H9 (cell line): Measurements from ENCODE around the gene ITM2B. TPM values are rescaled to one million over a fixed set of nuclear protein-coding genes. Genes with fewer than 3 reads are reported as not detected.

ENCODE experiments used
- DNase-seq: peaks from one replicate; pipeline ENCODE4 v3.0.0-alpha.2; 2017
- H2AFZ ChIP-seq: one replicate; pipeline ENCODE4 v1.6.1; 2013; ENCODE audit warnings: mild to moderate bottlenecking, low read length, control low read depth, moderate library complexity
- H2AK5ac ChIP-seq: 2 replicates; pipeline ENCODE4 v1.6.1; 2013; ENCODE audit warnings: low read length, control low read depth, mixed read lengths; ENCODE audit not compliant: insufficient read length
- H2BK120ac ChIP-seq: one replicate; pipeline ENCODE4 v1.6.1; 2013; ENCODE audit warnings: low read depth, mild to moderate bottlenecking, low read length, control low read depth, inconsistent platforms; ENCODE audit not compliant: poor library complexity, severe bottlenecking
- H2BK12ac ChIP-seq: 2 replicates; pipeline ENCODE4 v1.6.1; 2013; ENCODE audit warnings: low read length, control low read depth, mixed read lengths, low read depth; ENCODE audit not compliant: insufficient read length
- H2BK15ac ChIP-seq: 2 replicates; pipeline ENCODE4 v1.6.1; 2013; ENCODE audit warnings: low read depth, low read length, control low read depth
- H2BK20ac ChIP-seq: one replicate; pipeline ENCODE4 v1.6.1; 2013; ENCODE audit warnings: low read depth, mild to moderate bottlenecking, low read length, control low read depth, inconsistent platforms; ENCODE audit not compliant: poor library complexity, severe bottlenecking
- H2BK5ac ChIP-seq: 2 replicates; pipeline ENCODE4 v1.6.1; 2013; ENCODE audit warnings: low read length, control low read depth, mixed read lengths; ENCODE audit not compliant: insufficient read length
- H3K14ac ChIP-seq: 2 replicates; pipeline ENCODE4 v1.6.1; 2013; ENCODE audit warnings: low read length, control low read depth; ENCODE audit not compliant: insufficient read depth
- H3K18ac ChIP-seq: 2 replicates; pipeline ENCODE4 v1.6.1; 2013; ENCODE audit warnings: low read depth, mild to moderate bottlenecking, mixed read lengths, low read length, control low read depth; ENCODE audit not compliant: insufficient read length
- H3K23ac ChIP-seq: 2 replicates; pipeline ENCODE4 v1.6.1; 2013; ENCODE audit warnings: low read length, control low read depth, mixed read lengths, low read depth; ENCODE audit not compliant: insufficient read length
- H3K23me2 ChIP-seq: 2 replicates; pipeline ENCODE4 v1.6.1; 2013; ENCODE audit warnings: low read depth, mild to moderate bottlenecking, mixed read lengths, low read length, control low read depth; ENCODE audit not compliant: insufficient read length, poor library complexity, severe bottlenecking
- H3K27ac ChIP-seq: 2 replicates; pipeline ENCODE4 v1.5.1; 2013; ENCODE audit warnings: low read length, control low read depth, mixed read lengths, low read depth; ENCODE audit not compliant: insufficient read length
- H3K27me3 ChIP-seq: 2 replicates; pipeline ENCODE4 v1.6.1; 2013; ENCODE audit warnings: low read length, control low read depth, inconsistent platforms; ENCODE audit not compliant: insufficient read depth
- H3K4ac ChIP-seq: 2 replicates; pipeline ENCODE4 v1.6.1; 2013; ENCODE audit warnings: low read depth, mild to moderate bottlenecking, control low read depth, inconsistent platforms, low read length, moderate library complexity
- H3K4me1 ChIP-seq: 2 replicates; pipeline ENCODE4 v1.6.1; 2013; ENCODE audit warnings: low read length, control low read depth, inconsistent platforms; ENCODE audit not compliant: insufficient read depth
- H3K4me2 ChIP-seq: 2 replicates; pipeline ENCODE4 v1.6.1; 2013; ENCODE audit warnings: low read length, control low read depth, mixed read lengths; ENCODE audit not compliant: insufficient read length, insufficient read depth
- H3K56ac ChIP-seq: 2 replicates; pipeline ENCODE4 v1.6.1; 2013; ENCODE audit warnings: low read depth, mild to moderate bottlenecking, mixed read lengths, low read length, control low read depth; ENCODE audit not compliant: insufficient read length
- H3K79me1 ChIP-seq: 2 replicates; pipeline ENCODE4 v1.6.1; 2013; ENCODE audit warnings: low read depth, mild to moderate bottlenecking, moderate library complexity, low read length, control low read depth, inconsistent platforms; ENCODE audit not compliant: insufficient read depth, poor library complexity, severe bottlenecking
- H3K79me2 ChIP-seq: 2 replicates; pipeline ENCODE4 v1.6.1; 2013; ENCODE audit warnings: low read length, control low read depth, inconsistent platforms; ENCODE audit not compliant: insufficient read depth
- H3K9ac ChIP-seq: 2 replicates; pipeline ENCODE4 v1.6.1; 2013; ENCODE audit warnings: low read length, control low read depth, mixed read lengths; ENCODE audit not compliant: insufficient read length; ENCODE audit errors: extremely low read depth
- H3K9me3 ChIP-seq: one replicate; pipeline ENCODE4 v1.6.1; 2013; ENCODE audit warnings: low read depth, low read length, inconsistent platforms; ENCODE audit not compliant: control insufficient read depth
- H3T11ph ChIP-seq: one replicate; pipeline ENCODE4 v1.6.1; 2013; ENCODE audit warnings: mild to moderate bottlenecking, low read length, control low read depth, inconsistent platforms
- H4K20me1 ChIP-seq: one replicate; pipeline ENCODE4 v1.6.1; 2013; ENCODE audit not compliant: control insufficient read depth, insufficient read length, insufficient read depth
- H4K5ac ChIP-seq: 2 replicates; pipeline ENCODE4 v1.6.1; 2013; ENCODE audit warnings: low read depth, mild to moderate bottlenecking, mixed read lengths, low read length, control low read depth; ENCODE audit not compliant: insufficient read length
- H4K8ac ChIP-seq: replicated peaks from 2 replicates; pipeline ENCODE4 v1.6.1; 2013; ENCODE audit warnings: low read length, control low read depth, mixed read lengths, low read depth; ENCODE audit not compliant: insufficient read length
- H4K91ac ChIP-seq: 2 replicates; pipeline ENCODE4 v1.6.1; 2013; ENCODE audit warnings: low read depth, mild to moderate bottlenecking, moderate library complexity, mixed read lengths, low read length, control low read depth; ENCODE audit not compliant: insufficient read length
- H3K27ac Mint-ChIP-seq, 3 experiments: 2 replicates in 2 of 3; 3 replicates in 1 of 3; pipeline ENCODE4 v1.8.0; 2020 to 2021; ENCODE audit warnings: mixed read lengths in 3 of 3, mild to moderate bottlenecking in 1 of 3, moderate library complexity in 1 of 3
- H3K27me3 Mint-ChIP-seq: 2 replicates; pipeline ENCODE4 v1.8.0; 2021; ENCODE audit warnings: low read depth, mild to moderate bottlenecking, moderate library complexity, mixed read lengths
- H3K36me3 Mint-ChIP-seq, 3 experiments: 2 replicates in 2 of 3; 3 replicates in 1 of 3; pipeline ENCODE4 v1.8.0; 2020 to 2021; ENCODE audit warnings: low read depth in 3 of 3, mixed read lengths in 3 of 3; ENCODE audit not compliant: insufficient read depth in 1 of 3
- H3K4me1 Mint-ChIP-seq, 2 experiments: 2 replicates each; pipeline ENCODE4 v1.8.0; 2020; ENCODE audit warnings: mixed read lengths in 2 of 2
- H3K4me3 Mint-ChIP-seq, 2 experiments: 2 replicates in 1 of 2; 3 replicates in 1 of 2; pipeline ENCODE4 v1.8.0; 2020 to 2021; ENCODE audit warnings: mild to moderate bottlenecking in 2 of 2, mixed read lengths in 2 of 2, moderate library complexity in 1 of 2
- H3K9me3 Mint-ChIP-seq, 2 experiments: 2 replicates in 1 of 2; 3 replicates in 1 of 2; pipeline ENCODE4 v1.8.0; 2020; ENCODE audit warnings: mild to moderate bottlenecking in 2 of 2, mixed read lengths in 2 of 2, moderate library complexity in 1 of 2
- WGBS: extraction: QIAGEN DNeasy Blood & Tissue Kit; methylation state at CpG from one replicate; pipeline ENCODE4 v1.1.7; 2013; ENCODE audit warnings: missing lambda C conversion rate, low lambda C conversion rate, mixed read lengths; ENCODE audit not compliant: insufficient read length; ENCODE audit errors: extremely low coverage; 5-methylcytosine and 5-hydroxymethylcytosine counted together
- total RNA-seq: library from RNA; stranded (reverse); gene quantifications from 2 replicates; pipeline ENCODE4 v1.2.1, GENCODE V29; 2021
- TF ChIP-seq, protein P1 (sequence below): fragments of 200-600 bp; sonication (generic); conservative IDR thresholded peaks from 3 replicates; pipeline ENCODE4 v1.8.0; 2021; ENCODE audit warnings: antibody characterized with exemption, mild to moderate bottlenecking

ITM2B gene
- total RNA-seq, 1 experiment from 2014 or later = 175 TPM

DNA sequence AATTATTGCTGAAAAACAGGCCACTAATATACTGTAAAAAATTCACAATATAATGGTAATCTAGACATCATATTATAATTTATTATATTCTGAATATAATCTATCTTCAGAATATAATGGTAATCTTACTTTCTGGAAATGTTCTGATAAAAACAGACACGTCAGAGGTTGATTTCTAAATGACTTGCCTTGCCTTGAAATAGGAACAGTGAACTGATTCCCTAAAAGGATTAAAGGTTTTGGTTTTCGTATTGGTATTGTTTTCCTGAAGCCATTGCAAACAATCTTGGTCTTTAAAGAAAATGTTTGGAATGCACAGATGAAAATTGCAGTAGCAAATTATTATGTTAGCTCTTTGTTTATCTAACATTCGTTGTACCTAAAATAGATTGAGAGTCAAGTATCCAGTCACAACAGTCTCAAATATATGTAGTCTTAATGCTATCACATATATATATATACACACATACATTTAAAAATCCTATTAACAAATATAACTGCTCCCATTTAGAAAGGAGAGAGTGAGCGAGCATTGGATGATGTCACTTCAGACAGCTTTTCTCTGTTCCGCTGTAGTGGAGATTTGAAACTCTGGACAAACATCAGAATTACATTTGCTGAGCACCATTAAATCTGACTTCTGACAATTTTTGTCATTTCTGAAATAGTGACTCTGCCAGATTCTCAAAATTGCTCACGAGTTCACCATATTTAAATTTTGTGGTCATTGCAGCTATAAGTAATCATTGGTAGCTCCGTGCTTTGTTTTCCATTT lies 1.7 kb downstream of the ITM2B start:
- Histone ChIP-seq H3K79me1 (no peaks in the 10 kb centered on the region), H2BK120ac (no peak overlapping the region), H3K9me3 (no peaks in the 10 kb centered on the region), H3K14ac (no peak overlapping the region), H3K4me2 (peak overlapping the region; percentile 100), H3T11ph (no peak overlapping the region), H3K27me3 (no peaks in the 10 kb centered on the region; the same call in 1 of the 2 replicates), H4K20me1 (no peaks in the 10 kb centered on the region), H2BK20ac (no peak overlapping the region), H3K23me2 (peaks cover 3% of the 10 kb centered on the region), H3K4ac (no peak overlapping the region), H3K4me1 (peaks cover 4% of the 10 kb centered on the region; the same call in 1 of the 2 replicates), H3K23ac (no peak overlapping the region), H2BK12ac (no peak overlapping the region), H2BK5ac (no peak overlapping the region), H4K8ac (no peak overlapping the region), H2AFZ (no peak overlapping the region), H4K91ac (no peak overlapping the region), H3K18ac (no peak overlapping the region), H3K79me2 (peaks cover 10% of the 10 kb centered on the region; the same call in 1 of the 2 replicates), H4K5ac (no peak overlapping the region), H3K9ac (no peak overlapping the region), H2AK5ac (no peak overlapping the region), H2BK15ac (no peak overlapping the region), H3K27ac (no peak overlapping the region), H3K56ac (no peak overlapping the region)
- no CpG with 5 or more reads among the region's 7 CpGs for WGBS
- Mint-ChIP-seq H3K9me3 (no peaks in the 10 kb centered on the region; a peak in 1 of 5 replicates), H3K4me3 (peak overlapping the region; percentile 97), H3K4me1 (peaks cover 41 to 48% of the 10 kb centered on the region in 2 experiments), H3K27ac (peak overlapping the region in 2 of 3 experiments; percentile 54 to 94; a peak in 4 of 7 replicates), H3K36me3 (peaks cover 0 to 3% (median 3%) of the 10 kb centered on the region in 3 experiments; a peak in 3 of 7 replicates), H3K27me3 (no peaks in the 10 kb centered on the region; the same call in 1 of the 2 replicates)
- no peak for DNase-seq
- TF ChIP-seq, protein P1, sequence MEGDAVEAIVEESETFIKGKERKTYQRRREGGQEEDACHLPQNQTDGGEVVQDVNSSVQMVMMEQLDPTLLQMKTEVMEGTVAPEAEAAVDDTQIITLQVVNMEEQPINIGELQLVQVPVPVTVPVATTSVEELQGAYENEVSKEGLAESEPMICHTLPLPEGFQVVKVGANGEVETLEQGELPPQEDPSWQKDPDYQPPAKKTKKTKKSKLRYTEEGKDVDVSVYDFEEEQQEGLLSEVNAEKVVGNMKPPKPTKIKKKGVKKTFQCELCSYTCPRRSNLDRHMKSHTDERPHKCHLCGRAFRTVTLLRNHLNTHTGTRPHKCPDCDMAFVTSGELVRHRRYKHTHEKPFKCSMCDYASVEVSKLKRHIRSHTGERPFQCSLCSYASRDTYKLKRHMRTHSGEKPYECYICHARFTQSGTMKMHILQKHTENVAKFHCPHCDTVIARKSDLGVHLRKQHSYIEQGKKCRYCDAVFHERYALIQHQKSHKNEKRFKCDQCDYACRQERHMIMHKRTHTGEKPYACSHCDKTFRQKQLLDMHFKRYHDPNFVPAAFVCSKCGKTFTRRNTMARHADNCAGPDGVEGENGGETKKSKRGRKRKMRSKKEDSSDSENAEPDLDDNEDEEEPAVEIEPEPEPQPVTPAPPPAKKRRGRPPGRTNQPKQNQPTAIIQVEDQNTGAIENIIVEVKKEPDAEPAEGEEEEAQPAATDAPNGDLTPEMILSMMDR = no peak
